HT-29 (cell line): ENCODE results near the gene ST6GAL2. TPM values are rescaled to one million over a fixed set of nuclear protein-coding genes. Genes with fewer than 3 reads are reported as not detected.

Experiments used
- DNase-seq: peaks from one replicate; pipeline ENCODE4 v3.0.0-alpha.2; 2015; ENCODE audit warnings: low spot score
- total RNA-seq: library from RNA; depleted of rRNA; stranded (reverse); fragments of >200 nt; shearing (Covaris generic); gene quantifications from 2 replicates; pipeline ENCODE4 v1.2.3, GENCODE V29; 2014

Gene ST6GAL2
- total RNA-seq, 1 experiment from 2014 or later: not detected

- DNase-seq: no peak
These were observed 55.8 kb downstream of the ST6GAL2 start for GRCh38 chr2:106830191-106830590.

DNA sequence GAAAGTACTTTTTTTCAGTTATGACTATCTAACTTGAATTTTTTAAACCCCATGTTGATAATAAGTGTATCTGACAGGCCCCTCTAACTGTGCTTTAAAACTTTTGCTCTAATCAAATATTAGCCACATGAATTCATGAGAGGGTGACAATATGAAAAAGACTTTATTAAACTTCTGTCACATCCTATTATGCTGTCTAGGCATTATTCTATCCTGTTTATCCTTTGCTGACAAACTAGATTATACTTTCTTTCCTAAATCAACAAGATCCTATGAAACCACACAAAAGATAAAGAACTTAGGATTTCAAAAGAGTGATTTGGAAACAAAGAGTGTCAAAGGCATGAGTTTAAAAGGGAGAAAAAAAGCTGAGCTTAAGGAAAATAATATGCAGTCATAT, 57.8 kb downstream of the ST6GAL2 start:
- DNase-seq: no peak

DNA sequence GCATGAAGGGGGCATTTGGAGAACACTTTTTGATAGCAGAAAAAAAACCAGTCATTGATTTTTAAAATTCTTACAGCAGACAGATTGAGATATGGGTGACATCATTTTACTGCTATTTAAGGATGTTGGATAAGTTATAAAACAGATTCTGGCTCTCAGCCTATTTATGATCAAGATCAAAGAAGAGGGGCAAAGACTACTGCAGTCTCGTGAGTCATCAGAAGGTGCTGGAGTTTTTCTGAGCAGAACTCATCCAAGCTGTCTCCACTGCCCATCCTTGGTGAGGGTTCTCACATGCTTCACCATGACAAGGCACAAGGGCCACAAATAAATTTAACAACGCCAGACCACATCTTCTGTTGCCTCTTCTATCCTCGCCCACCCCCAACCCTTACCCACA, 58.8 kb downstream of the ST6GAL2 start:
- no peak for DNase-seq

DNA sequence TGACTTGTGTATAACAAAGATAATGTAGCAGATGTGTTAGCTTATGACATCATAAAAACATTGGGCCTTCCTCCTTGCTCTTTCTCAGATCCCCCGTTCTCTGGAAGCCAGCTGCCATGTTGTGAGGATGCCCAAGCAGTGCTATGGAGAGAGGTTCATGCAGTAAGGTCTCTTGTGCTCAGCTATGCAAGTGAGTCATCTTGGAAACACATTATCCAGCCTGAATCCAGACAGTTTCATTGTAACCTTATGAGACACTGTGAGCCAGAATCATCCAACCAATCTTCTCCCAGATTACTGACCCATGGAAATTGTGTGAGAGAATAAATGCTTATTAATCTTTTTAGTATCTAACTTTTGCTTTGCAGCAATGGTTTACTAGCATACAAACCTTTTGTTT, 60.8 kb downstream of the ST6GAL2 start:
- DNase-seq: no peak

DNA sequence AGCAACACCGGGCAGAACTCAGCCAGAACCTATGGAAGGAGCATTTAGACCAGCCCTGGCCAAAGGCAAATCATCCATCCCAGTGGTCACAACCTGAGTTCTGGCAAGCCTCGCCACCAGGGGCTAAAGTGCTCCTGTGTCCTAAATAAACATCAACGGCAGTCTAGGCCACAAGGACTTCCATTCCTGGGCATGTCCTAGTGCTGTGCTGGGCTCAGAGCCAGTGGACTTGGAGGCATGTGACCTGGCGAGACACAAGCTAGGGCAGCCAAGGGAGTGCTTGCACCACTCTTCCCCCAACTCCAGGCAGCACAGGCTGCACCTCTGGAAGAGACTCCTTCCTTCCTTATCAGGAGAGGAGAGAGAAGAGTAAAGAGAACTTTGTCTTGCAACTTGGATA, 69.0 kb downstream of the ST6GAL2 start:
- DNase-seq: no peak

DNA sequence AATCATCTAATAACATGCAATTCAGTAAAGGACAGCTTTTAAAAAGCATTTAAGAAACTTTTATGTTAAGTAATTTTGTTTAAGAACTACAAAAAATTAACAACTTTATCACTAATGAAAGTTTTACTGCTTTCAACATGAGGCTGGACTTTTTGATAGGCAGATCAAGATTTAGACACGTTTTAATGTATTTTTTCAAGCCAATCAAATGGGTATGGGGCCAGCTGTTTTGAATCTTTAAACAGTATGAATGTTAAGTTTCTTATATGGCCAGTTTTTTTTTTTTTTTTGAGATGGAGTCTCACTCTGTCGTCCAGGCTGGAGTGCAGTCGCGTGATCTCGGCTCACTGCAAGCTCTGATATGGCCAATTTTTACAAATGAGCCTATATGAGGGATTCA, 73.1 kb downstream of the ST6GAL2 start:
- DNase-seq: no peak

- DNase-seq: no peak
These were observed 73.6 kb downstream of the ST6GAL2 start for GRCh38 chr2:106812383-106812782.

GRCh38 chr2:106805716-106806115, 80.3 kb downstream of the ST6GAL2 start:
- no peak for DNase-seq

DNA sequence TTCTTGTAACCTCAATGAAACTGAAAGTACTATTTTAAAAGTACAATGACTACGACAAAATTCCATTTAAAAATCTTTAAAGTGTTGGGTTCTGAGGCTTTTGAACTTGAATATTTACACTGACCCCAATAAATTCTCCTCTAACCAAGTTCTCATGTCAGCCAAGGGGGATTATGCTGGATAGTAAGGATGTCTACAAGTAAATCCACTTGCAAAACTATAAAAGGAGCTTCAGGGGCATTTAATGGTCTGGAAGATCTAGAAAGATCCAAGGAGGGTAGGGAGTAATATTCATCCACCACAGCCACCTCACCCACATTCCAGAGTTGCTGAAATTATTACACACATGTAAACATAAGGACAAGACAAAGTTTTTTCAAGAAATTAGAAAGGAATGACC, 81.8 kb downstream of the ST6GAL2 start:
- DNase-seq: no peak

- DNase-seq: no peak
These were observed 84.9 kb downstream of the ST6GAL2 start for GRCh38 chr2:106800976-106801655.

DNA sequence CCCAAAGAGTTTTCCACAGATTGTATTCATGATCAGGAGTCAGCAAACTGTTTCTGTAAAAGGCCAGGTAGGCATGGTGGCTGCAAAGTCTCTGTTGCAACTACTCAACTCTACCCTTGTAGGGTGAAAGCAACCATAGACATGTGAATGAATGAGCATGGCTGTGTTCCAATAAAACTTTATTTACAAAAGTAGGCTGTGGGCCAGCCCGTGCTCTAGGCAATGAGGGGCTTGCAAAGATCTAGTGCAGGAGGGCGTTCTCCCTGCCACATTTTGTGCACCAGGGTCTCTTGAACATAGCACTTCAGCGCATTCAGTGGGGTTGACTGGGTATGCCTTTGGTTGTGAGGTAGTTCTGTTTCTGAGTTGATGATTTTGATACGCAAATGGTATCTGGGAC, 85.8 kb downstream of the ST6GAL2 start:
- no peak for DNase-seq

DNA sequence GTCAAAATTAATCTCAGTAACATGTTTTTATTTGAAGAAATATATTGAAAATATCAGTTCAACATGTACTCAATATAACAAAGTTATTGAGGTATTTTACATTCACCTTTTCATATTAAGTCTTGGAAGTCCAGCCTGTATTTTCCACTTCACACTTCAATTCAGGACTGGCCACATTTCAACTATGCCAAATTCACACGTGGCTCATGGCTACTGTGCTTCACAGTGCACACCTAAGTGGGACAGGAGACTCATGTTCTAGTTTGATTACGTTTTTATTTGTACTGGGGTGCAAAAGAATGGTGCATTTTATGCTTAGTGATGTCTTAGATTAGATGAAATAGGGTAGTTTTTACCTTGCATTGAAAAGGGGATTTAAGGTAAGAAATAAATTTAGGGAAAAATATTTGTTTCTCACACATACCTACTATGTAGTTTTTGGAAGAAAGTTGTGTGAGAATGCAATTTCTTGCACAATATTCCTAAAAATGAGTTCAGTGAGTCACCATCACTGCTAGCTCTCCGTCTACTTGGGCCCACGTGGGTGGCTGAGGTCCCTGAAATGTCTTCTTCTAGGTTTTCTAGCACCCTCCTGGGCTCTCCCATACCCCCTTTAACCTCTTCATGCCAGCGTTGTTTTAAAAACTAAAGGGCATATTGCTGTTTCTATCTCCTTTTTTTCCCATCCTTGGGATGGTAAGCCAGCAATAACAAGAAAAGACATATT, 87.0 kb downstream of the ST6GAL2 start:
- DNase-seq: no peak

DNA sequence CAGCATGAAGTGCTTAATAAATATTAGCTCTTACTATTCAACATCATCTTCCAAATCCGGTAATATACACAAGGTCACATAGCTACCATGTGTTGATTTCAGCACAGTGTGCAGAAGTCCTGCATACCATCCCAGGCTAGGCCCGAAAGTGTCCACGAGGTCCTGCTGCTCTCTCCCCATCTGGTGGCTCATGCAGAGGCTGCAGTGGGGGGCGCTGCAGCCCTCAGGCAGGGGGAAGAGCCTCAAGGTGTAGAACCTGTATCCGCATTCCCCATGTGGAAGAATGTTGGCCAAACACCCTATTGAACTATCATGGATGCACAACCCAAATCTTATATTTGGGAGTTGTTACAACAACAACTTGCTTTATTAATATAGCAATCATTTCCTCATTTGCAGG, 88.5 kb downstream of the ST6GAL2 start:
- DNase-seq: no peak

- DNase-seq: no peak
These were observed 93.3 kb downstream of the ST6GAL2 start for GRCh38 chr2:106792671-106793070.

DNA sequence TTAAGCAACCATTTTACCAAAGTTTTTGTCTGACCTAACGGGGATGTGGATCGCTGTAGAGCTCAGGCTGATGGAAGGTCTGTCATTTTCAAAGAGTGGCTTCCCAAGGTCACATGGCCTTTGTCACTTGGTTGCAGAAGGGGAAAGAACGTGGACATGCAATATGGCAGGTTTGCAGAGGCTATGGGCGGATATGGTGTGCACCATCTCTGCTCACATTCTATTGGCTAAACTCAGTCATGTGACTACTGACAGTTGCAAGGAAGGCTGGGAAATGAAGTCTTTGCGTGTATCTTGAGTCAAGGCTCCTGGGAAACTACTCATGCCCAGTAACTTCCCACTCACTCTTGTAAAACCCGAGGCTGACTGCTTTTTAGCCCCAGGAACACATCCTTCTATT, 96.8 kb downstream of the ST6GAL2 start:
- DNase-seq: peak; percentile 24

- no peak for DNase-seq
These were observed 103.3 kb downstream of the ST6GAL2 start for GRCh38 chr2:106782681-106783080.

DNA sequence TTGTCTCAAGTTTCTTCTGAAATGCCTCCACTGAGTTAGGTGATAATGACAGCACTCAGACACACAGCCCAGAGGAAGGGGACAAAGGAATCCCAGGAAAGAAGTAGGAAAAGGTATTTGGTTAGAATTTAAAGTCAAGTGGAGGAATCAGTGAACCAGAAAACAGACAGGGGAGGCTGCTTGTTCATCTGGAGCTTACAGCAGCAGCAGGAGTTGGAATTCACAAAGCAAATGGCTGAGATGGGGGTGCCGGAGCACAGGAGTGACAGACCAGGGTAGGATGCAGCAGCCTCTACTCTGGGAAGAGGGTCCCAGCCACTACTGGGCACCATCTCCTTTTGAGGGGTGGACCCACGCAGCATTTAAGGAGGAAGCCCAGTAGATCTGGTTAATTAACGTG, 104.8 kb downstream of the ST6GAL2 start:
- DNase-seq: no peak

DNA sequence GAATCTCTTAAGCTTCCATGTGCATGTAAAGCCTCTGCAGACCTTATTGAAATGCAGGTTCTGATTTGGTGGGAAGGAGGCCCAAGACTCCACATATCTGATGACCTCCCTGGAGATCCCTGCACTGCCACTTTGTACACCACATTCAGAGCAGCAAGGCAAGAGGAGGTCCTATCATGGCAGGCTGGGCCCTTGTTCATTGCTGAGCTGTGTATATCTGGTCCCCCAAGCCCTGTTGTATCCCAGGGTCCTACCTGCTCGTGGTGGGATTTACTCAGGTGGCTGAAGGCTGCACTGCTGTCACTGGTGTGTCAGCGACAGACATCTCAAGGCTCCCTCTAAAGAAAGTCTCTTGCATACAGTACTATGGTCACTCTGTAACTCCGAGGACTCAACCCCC, 114.2 kb downstream of the ST6GAL2 start:
- DNase-seq: no peak

DNA sequence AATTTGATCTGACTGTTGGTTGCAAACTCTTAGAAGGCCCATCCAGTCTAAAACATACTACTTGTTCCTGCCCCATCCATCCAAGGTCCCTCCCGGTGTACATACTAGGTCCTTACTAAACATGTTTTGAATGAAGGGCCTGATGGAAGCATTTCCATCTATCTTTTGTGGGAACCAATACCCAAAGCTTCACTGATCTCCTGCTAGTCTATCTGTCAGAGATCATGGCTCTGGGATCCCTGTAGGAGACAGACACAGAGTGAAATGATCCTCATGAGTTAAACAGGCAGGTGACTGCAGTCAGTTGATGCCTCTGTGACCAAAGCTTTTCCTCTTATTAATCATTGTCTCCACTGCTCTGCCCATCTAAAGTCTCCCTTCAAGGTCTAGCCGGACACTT, 115.0 kb downstream of the ST6GAL2 start:
- DNase-seq: no peak

DNA sequence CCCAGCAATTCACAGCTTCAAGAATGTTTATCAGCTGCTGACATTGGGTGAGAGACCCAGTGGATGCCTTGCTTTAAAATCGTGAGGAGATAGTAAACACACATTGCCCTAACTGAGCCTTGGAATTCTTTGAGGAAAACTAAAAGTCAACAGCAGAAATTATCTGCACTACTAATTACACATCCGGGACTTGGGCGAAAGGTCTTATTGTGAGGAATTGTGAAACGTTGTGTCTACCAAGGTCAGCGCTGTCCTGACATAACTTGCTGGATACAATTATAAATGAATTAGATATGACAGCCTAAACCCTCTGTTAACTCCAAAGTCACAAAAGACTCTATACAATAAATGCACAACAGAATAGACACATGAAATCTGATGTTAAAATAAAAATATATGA, 121.4 kb downstream of the ST6GAL2 start:
- DNase-seq: no peak

- DNase-seq: no peak
These were observed 126.0 kb downstream of the ST6GAL2 start for GRCh38 chr2:106759966-106760365.

DNA sequence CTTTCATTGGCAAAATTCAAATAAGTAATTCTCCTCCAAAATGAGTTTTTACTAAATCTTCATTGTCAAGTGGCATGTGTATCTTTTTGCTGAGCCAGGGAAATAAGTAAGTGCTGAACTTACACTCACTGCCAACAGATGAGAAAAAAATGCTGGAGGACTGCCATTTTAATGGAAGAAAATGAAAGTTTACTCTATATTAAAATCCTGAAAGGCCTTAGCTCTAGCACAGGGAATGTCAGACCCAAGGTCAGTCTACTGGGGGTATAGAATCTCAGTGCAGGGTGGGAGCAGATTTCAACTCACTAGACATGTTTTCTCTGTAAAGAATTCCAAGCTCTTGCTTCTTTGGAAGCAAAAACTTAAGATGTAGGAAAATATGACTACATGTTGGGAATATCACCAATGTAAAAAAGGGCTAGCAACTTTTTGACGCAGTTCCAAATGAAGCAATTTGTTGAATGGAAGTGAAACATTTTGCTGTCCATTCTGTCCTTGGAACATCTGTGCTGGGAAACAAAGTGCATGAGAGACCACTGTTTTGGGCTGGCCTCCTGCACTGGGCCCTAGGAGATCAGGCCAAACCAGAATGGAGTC, 127.0 kb downstream of the ST6GAL2 start:
- DNase-seq: no peak
